GM10248 (cell line): ENCODE results near the gene ZYG11B.

ENCODE experiments used
- CTCF ChIA-PET: fragments of 300-600 bp; sonication (Branson Sonifier 250); formaldehyde crosslinking; extraction: SDS; loops from one replicate; lab custom pipeline; 2021; ENCODE audit warnings: antibody characterized with exemption; lab: Yijun Ruan, JAX
- POLR2A ChIA-PET: fragments of 350-650 bp; sonication (Branson Sonifier 250); formaldehyde crosslinking; extraction: SDS; loops from one replicate; lab custom pipeline; 2020; ENCODE audit warnings: antibody characterized with exemption; lab: Yijun Ruan, JAX
- DNase-seq: peaks from one replicate; pipeline ENCODE4 v3.0.0; 2012; ENCODE audit errors: extremely low spot score
- TF ChIP-seq, protein P1 (sequence below): IDR thresholded peaks from 2 replicates; pipeline ENCODE4 v1.5.1; 2012; ENCODE audit warnings: mild to moderate bottlenecking, low read depth; ENCODE audit errors: extremely low read depth, missing control alignments, control extremely low read depth

ZYG11B gene

DNA sequence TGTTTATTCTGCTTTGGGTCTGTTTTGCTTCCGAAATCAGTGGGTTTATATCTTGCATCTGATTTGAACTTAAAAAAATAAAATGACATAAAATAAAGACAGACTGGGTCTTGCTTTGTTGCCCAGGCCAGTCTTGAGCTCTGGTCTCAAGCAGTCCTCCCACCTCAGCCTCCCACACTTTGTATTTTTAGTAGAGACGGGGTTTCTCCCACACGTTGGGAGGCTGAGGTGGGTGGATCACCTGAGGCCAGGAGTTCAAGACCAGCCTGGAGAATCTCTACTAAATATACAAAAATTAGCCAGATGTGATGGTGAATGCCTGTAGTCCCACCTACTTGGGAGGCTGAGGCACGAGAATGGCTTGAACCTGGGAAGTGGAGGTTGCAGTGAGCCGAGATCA is 122.2 kb downstream of the ZYG11B start:
- ChIA-PET POLR2A (no interaction called here), CTCF (interaction anchor here (1.7 kb wide), 1 partner anchor 9 kb away, joined by 5 read pairs; no protein-coding TSS in a partner anchor)
- TF ChIP-seq, protein P1, sequence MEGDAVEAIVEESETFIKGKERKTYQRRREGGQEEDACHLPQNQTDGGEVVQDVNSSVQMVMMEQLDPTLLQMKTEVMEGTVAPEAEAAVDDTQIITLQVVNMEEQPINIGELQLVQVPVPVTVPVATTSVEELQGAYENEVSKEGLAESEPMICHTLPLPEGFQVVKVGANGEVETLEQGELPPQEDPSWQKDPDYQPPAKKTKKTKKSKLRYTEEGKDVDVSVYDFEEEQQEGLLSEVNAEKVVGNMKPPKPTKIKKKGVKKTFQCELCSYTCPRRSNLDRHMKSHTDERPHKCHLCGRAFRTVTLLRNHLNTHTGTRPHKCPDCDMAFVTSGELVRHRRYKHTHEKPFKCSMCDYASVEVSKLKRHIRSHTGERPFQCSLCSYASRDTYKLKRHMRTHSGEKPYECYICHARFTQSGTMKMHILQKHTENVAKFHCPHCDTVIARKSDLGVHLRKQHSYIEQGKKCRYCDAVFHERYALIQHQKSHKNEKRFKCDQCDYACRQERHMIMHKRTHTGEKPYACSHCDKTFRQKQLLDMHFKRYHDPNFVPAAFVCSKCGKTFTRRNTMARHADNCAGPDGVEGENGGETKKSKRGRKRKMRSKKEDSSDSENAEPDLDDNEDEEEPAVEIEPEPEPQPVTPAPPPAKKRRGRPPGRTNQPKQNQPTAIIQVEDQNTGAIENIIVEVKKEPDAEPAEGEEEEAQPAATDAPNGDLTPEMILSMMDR: no peak
- DNase-seq: no peak

DNA sequence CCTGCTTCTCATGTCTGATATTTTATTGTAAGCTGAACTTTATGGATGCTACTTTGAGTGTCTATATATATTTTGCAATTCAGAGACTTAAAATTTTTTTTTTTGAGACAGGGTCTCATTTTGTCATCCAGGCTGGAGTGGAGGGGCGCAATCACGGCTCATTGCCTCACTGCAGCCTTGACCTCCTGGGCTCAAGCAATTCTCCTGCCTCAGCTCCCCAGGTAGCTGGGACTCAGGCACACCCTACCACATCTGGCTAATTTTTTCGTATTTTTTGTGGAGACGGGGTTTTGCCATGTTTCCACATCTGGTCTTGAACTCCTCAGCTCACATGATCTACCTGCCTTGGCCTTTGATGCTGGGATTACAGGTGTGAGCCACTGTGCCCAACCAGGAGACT is 124.7 kb downstream of the ZYG11B start:
- POLR2A ChIA-PET: interaction anchor here (1.2 kb wide), 1 partner anchor 9 kb away, joined by 5 read pairs; the partner anchor contains the start of gene ZYG11A
- DNase-seq: no peak
- TF ChIP-seq, protein P1: no peak
- CTCF ChIA-PET: no interaction called here

DNA sequence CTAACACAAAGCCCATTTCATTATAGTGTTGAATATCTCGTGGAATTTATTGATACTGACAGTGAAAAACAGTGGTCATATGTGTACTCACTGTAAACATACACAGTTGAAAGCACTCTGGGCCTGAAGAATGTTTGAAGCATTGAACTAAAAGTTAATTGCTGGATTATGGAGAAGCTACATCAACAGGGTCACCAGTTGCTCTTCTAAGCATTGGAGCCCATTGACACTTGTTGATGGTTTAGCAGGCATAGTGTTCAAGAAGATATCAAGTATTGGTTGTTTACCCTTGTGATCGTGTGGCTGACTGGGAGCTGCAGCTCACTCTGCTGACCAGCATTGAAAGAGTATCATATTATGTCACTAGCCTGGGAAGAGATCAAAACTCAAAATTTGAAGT is 126.6 kb downstream of the ZYG11B start:
- CTCF ChIA-PET: interaction anchor here (1.1 to 1.5 kb wide), 2 partner anchors 10 to 69 kb away, joined by 4 to 5 read pairs; partner anchors contain the start of genes ECHDC2 and ZYG11A
- TF ChIP-seq, protein P1: no peak
- DNase-seq: no peak
- POLR2A ChIA-PET: interaction anchor here (1.1 kb wide), 1 partner anchor 29 kb away, joined by 3 read pairs; no protein-coding TSS in a partner anchor

DNA sequence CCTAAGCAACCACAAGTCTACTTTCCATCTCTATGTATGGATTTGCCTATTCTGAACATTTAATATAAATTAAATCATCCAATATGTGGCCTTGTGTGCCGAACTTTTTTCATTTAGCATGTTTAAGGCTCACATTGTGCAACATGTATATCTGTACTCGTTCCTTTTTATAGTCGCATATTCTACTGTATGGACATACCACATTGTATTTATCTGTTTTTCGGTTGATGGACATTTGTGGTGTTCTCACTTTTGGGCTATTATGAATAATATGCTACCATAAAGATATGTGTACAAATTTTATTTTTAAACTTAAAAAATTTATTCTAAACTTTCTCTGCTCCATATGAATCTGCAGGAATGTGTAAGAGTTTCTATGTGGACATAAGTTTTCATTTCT is 129.3 kb downstream of the ZYG11B start:
- ChIA-PET POLR2A (no interaction called here), CTCF (no interaction called here)
- no peak for DNase-seq
- TF ChIP-seq, protein P1: no peak

DNA sequence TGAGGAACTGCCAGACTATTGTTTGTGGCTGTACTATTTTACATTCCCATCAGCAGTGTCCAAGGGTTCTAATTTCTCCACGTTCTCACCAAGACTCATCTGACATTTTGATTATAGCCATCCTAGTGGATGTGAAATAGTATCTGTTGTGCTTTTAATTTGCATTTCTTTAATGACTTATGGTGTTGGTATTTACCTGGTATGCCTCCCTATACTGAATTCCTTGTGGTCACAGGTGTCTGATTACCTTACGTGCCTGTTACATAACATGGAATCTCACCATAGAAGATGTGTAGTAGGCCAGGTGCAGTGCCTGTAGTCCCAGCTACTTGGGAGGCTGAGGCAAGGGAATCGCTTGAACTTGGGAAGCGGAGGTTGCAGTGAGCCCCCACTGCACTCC is 129.8 kb downstream of the ZYG11B start:
- ChIA-PET POLR2A (no interaction called here), CTCF (no interaction called here)
- TF ChIP-seq, protein P1: no peak
- DNase-seq: no peak

DNA sequence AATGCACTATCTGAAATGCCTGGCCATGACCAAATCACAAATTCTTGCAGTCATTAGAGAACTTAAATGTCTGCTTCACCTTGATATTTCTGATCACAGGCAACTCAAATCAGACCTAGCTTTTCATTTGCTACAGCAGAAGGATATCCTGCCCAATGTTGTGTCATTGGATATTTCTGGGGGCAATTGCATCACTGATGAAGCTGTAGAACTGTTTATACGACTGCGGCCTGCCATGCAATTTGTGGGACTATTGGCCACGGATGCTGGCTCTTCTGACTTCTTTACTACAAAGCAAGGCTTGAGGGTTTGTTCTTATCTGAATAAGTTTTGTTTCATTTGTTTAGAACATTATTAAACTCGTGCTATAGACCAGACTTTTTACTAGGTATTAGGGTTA is 131.2 kb downstream of the ZYG11B start:
- POLR2A ChIA-PET: interaction anchor here (1.1 kb wide), 1 partner anchor 15 kb away, joined by 3 read pairs; the partner anchor contains the start of gene ZYG11A
- CTCF ChIA-PET: interaction anchor here (0.9 to 1.6 kb wide), 5 partner anchors 9 to 19 kb away, joined by 3 to 7 read pairs (median 5); partner anchors contain the start of gene ZYG11A

More for the DNA sequence above, 131.2 kb downstream of the ZYG11B start:
- TF ChIP-seq, protein P1: no peak
- DNase-seq: no peak
